ENCODE data around the gene NRDE2.
"Not testable (repeated sequence)": the region's sequence is repeated elsewhere in the genome, so short reads cannot be mapped to it uniquely, and the experiment has no call there.

NRDE2 gene

DNA sequence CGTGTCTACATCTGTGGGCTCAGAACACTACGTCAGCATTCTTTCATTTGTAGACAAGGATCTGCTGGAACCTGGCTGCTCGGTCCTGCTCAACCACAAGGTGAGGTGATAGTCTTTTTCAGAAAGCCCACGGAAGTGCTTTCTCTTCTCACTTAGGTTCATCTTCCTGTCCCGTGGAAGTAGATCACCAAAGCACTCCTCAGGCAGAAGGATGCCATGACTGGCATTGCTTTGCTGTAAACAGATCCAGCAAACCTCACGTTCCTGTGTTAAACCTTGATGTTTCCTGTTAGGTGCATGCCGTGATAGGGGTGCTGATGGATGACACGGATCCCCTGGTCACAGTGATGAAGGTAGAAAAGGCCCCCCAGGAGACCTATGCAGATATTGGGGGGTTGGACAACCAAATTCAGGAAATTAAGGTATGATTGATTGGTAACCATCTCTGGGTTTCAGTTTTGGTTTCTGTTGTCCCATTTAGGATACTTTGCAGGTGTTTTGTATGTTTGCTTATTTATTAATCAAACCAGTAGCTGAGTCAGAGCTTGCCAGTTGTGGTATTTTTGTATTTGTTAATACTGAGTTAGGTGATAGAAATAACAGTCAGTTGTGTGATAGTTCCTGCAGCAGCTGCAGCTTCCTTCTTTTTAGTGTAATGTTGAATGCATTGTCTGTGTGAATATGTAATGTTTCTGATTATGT, 67.8 kb downstream of the NRDE2 start:
- H3K27ac ChIP-seq = no peak overlapping the region
- H3K4me3 ChIP-seq = no peak overlapping the region
- peaks cover 38% of the 10 kb centered on the region for H4K20me1 ChIP-seq
- no peak overlapping the region for H3K9ac ChIP-seq
- H3K4me2 ChIP-seq = no peak overlapping the region
- no peak for TF ChIP-seq Cebpa-rat (IDR thresholded peaks at IDR 0.05)
- H3K4me1 ChIP-seq = no peaks in the 10 kb centered on the region
- H3K36me3 ChIP-seq = peaks cover 97% of the 10 kb centered on the region
- no peaks in the 10 kb centered on the region for H3K9me3 ChIP-seq
- no peaks in the 10 kb centered on the region for H3K27me3 ChIP-seq

DNA sequence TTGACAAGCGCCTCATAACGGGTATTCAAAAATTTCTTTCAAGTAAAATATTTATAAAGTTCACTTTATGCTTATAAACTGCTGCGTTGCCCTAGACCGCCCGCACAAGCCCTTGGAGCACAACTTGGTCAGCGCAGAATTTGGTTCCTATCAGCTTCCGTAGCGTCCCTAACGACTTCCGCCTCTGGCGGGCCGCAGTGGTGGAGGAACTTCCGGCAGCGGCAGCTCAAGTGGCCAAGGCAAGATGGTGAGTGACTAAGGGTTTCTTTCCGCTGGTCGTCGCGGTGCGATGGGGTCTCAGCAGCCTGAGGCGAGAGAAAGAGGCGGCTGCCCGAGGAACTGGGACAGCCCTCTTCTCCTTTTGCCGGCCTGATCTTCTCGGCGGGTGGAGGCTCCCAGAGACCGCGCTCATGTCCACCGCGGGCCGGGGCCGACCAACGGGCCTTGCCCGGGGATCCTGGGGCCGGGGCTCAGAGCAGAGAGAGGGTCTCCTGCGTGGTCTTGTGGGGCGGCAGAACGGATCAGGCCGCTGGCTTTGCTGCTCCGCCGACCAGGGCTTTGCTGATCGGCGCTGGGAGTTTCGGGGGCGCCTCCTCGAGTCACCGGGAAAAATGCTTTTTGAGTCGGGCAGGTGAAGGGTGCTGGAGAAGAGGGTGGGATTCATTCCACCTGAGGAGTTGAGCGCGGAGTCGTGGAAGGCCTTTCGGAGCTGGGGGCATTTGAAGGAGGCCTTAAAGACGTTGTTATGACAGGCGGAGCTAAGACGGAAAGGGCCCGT, 75.2 kb downstream of the NRDE2 start, which contains the start of gene PSMC1:
PSMC1 (plus strand) TSS at position 200 of the 778 bp plus-strand sequence; CDS start at position 245, 45 bp downstream.
- H3K9me3 ChIP-seq = 0 out of 2 replicates have a peak, but pooled peaks cover 4% of the 10 kb centered on the region
- TF ChIP-seq Cebpa-rat (IDR thresholded peaks at IDR 0.05) = no peak
- peaks cover 41% of the 10 kb centered on the region for H3K4me1 ChIP-seq
- H4K20me1 ChIP-seq = peaks cover 25% of the 10 kb centered on the region
- no peaks in the 10 kb centered on the region for H3K27me3 ChIP-seq
- peak within 1 kb of the TSS; percentile 97 for H3K9ac ChIP-seq
- H3K4me3 ChIP-seq = peak within 1 kb of the TSS; percentile 93
- H3K27ac ChIP-seq = peak within 1 kb of the TSS; percentile 96
- peaks cover 34% of the 10 kb centered on the region for H3K36me3 ChIP-seq
- peak within 1 kb of the TSS; percentile 82 for H3K4me2 ChIP-seq

DNA sequence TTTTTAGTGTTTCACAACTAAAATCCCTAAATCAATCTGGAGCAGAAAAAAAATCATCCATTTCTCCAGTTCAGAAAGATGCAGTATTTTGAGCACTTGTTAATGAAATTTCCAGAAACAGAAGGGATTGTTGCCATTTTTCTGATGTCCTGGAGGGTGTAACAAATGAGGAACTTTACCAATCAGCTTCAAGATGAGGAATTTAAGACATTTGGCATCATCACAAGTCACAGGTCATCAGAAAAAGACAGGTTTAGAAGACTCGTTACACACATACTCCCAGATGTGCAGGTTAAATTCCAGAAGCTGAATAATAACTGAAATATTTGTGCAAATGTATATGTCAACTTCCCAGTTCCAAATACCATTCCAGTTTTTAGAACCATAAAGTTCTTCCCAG, 75.9 kb downstream of the NRDE2 start:
- H3K4me1 ChIP-seq = peaks cover 41% of the 10 kb centered on the region
- H4K20me1 ChIP-seq = peaks cover 25% of the 10 kb centered on the region
- peak overlapping the region; percentile 97; the same call in 1 of the 2 replicates for H3K9ac ChIP-seq
- H3K36me3 ChIP-seq = peaks cover 27% of the 10 kb centered on the region
- peaks cover 4% of the 10 kb centered on the region; the same call in 1 of the 2 replicates for H3K9me3 ChIP-seq
- no peaks in the 10 kb centered on the region for H3K27me3 ChIP-seq
- H3K27ac ChIP-seq = peak overlapping the region; percentile 96
- no peak for TF ChIP-seq Cebpa-rat (IDR thresholded peaks at IDR 0.05)
- H3K4me2 ChIP-seq = peak overlapping the region; percentile 82
- peak overlapping the region; percentile 93 for H3K4me3 ChIP-seq

DNA sequence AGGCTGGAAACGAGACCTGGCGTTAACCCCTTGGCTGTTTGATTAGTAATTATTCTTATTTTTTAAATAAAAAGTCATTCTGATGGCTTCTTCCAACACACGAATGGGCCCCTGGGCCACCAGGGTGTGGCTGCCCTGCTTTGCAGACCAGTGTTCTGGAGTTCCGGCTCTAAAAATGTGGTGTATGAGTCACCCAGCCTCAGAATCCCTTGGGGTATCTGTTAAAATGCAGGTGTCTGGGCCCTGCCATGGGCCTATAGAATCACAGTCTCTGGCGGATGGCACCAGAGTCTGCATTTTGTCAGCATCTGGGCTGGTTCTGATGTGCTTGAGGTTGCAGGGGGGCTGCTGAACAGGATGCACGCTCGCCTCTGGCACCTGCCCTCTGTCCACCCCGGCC, 77.9 kb downstream of the NRDE2 start:
- peak overlapping the region; percentile 6; the same call in 1 of the 2 replicates for H3K9ac ChIP-seq
- H3K4me3 ChIP-seq = peak overlapping the region; percentile 4; the same call in 1 of the 2 replicates

DNA sequence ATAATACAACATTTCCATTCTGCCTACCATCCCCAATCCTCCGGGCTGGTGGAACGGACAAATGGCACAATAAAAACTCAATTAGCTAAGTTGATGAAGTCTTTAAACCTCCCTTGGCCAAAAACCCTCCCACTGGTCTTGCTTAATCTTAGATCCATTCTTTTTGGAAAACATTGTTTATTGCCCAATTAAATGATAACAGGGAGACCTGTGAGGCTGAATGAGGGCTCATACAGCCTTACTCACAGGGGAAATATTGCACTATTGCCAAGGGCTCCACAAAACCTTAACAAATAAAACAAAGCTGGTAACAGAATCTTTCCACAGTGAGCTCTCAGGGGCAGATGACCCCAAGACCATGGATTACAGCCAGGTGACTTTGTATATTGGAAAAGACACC, 83.1 kb downstream of the NRDE2 start:
- Histone ChIP-seq H3K4me3 (no peak overlapping the region), H3K9me3 (peaks cover 14% of the 10 kb centered on the region; the same call in 1 of the 2 replicates), H3K27me3 (no peaks in the 10 kb centered on the region), H4K20me1 (no peaks in the 10 kb centered on the region), H3K9ac (no peak overlapping the region), H3K4me1 (peaks cover 5% of the 10 kb centered on the region), H3K27ac (no peak overlapping the region), H3K36me3 (no peaks in the 10 kb centered on the region), H3K4me2 (no peak overlapping the region)
- TF ChIP-seq Cebpa-rat (IDR thresholded peaks at IDR 0.05) = no peak

More for the DNA sequence above, 77.9 kb downstream of the NRDE2 start:
- Histone ChIP-seq H3K4me1 (peaks cover 41% of the 10 kb centered on the region), H3K27me3 (no peaks in the 10 kb centered on the region), H3K9me3 (peaks cover 4% of the 10 kb centered on the region; the same call in 1 of the 2 replicates), H3K36me3 (peaks cover 7% of the 10 kb centered on the region), H4K20me1 (peaks cover 19% of the 10 kb centered on the region), H3K4me2 (peak overlapping the region; percentile 68), H3K27ac (peak overlapping the region; percentile 14; the same call in 1 of the 2 replicates)
- no peak for TF ChIP-seq Cebpa-rat (IDR thresholded peaks at IDR 0.05)

DNA sequence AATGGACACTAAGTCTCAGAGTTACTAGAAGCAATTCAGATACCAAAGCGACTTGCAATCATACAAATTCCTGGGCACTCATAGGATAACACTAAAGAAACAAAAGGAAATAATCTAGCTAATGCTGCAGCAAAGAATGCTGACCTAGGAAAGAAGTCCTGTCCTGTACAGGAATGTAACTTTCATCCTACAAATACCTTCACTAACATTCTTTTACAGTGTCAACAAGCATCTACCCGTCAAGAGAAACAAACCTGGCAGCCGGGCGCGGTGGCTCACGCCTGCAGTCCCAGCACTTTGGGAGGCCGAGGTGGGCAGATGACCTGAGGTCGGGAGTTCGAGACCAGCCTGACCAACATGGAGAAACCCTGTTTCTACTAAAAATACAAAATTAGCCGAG, 84.3 kb downstream of the NRDE2 start:
- not testable (repeated sequence) for H3K4me1 ChIP-seq, H3K4me3 ChIP-seq, H4K20me1 ChIP-seq, H3K27me3 ChIP-seq, H3K27ac ChIP-seq, H3K9ac ChIP-seq, H3K4me2 ChIP-seq, H3K36me3 ChIP-seq
- peaks cover 14% of the 10 kb centered on the region; the same call in 1 of the 2 replicates for H3K9me3 ChIP-seq

DNA sequence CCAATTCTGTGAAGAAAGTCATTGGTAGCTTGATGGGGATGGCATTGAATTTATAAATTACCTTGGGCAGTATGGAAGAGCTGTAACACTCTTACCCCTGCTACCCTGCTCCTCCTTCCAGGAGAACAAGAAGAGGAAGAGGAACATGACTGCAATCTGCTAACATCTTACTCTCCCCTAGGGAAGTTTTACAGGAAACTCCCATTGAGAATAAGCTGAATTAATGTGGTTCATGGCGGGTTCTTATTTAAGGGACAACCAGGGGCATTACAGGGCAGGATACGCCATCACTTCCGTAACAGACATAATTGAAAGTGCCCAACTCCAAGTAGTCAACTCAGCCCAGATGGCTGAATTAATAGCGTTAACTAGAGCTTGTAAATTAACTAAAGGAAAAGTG, 84.8 kb downstream of the NRDE2 start:
- Histone ChIP-seq H3K27me3 (no peaks in the 10 kb centered on the region), H3K36me3 (no peaks in the 10 kb centered on the region), H3K4me2 (no peak overlapping the region), H3K4me1 (no peaks in the 10 kb centered on the region), H3K9me3 (peaks cover 17% of the 10 kb centered on the region), H3K9ac (no peak overlapping the region), H4K20me1 (no peaks in the 10 kb centered on the region), H3K4me3 (no peak overlapping the region), H3K27ac (no peak overlapping the region)
- TF ChIP-seq Cebpa-rat (IDR thresholded peaks at IDR 0.05) = no peak

DNA sequence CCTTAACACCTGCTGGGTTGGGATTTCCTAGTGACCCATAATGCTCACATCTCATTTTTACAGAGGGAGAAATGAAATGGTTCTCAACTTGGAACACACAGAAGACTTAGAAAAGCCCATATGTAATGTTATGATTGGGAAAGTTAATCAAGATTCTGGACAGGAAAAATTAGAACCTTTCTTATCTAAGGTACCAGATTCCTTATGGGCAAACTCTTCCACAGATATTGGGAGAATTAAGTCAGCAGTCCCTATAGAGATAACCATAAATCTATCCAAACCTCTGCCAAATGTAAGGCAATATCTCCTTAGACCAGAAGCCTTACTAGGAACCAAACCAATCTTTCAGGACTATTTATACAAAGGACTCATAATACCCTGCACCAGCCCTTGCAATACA, 89.3 kb downstream of the NRDE2 start:
- no peak overlapping the region for H3K9ac ChIP-seq
- no peak for TF ChIP-seq Cebpa-rat (IDR thresholded peaks at IDR 0.05)
- H3K9me3 ChIP-seq = peaks cover 56% of the 10 kb centered on the region
- no peak overlapping the region for H3K27ac ChIP-seq
- H4K20me1 ChIP-seq = no peaks in the 10 kb centered on the region
- H3K36me3 ChIP-seq = no peaks in the 10 kb centered on the region
- no peak overlapping the region for H3K4me2 ChIP-seq
- H3K4me1 ChIP-seq = no peaks in the 10 kb centered on the region
- H3K4me3 ChIP-seq = no peak overlapping the region
- no peaks in the 10 kb centered on the region for H3K27me3 ChIP-seq

DNA sequence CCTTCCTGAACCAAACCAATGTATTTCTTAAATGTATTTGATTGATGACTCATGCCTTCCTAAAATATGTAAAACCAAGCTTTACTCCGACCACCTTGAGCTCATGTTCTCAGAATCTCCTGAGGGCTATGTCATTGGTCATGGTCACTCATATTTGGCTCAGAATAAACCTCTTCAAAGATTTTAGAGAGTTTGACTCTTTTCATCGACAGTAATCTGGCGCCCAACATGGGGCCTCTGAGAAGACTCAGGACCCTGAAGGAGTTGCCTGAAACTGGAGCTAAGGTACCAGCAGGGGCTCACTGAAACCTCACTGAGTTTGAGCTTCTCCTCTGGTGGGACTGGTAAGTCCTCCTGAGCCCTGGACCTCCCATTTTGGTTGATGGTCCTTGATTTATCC, 92.6 kb downstream of the NRDE2 start:
- Histone ChIP-seq H3K36me3 (no peaks in the 10 kb centered on the region), H3K4me3 (0 out of 2 replicates have a peak overlapping the region, but pooled peaks have one; percentile 22), H3K9me3 (peaks cover 65% of the 10 kb centered on the region), H3K4me2 (no peak overlapping the region), H3K27me3 (no peaks in the 10 kb centered on the region), H4K20me1 (no peaks in the 10 kb centered on the region), H3K27ac (no peak overlapping the region), H3K4me1 (no peaks in the 10 kb centered on the region), H3K9ac (no peak overlapping the region)
- no peak for TF ChIP-seq Cebpa-rat (IDR thresholded peaks at IDR 0.05)
